ENCODE data around the gene CPLANE2. TPM values are rescaled to one million over a fixed set of nuclear protein-coding genes. Genes with fewer than 3 reads are reported as not detected.
"Not testable (repeated sequence)": the region's sequence is repeated elsewhere in the genome, so short reads cannot be mapped to it uniquely, and the experiment has no call there.

CPLANE2 gene
- polyA plus RNA-seq, 10 donors = 1.2 to 3.6 (median 2.3) TPM

DNA sequence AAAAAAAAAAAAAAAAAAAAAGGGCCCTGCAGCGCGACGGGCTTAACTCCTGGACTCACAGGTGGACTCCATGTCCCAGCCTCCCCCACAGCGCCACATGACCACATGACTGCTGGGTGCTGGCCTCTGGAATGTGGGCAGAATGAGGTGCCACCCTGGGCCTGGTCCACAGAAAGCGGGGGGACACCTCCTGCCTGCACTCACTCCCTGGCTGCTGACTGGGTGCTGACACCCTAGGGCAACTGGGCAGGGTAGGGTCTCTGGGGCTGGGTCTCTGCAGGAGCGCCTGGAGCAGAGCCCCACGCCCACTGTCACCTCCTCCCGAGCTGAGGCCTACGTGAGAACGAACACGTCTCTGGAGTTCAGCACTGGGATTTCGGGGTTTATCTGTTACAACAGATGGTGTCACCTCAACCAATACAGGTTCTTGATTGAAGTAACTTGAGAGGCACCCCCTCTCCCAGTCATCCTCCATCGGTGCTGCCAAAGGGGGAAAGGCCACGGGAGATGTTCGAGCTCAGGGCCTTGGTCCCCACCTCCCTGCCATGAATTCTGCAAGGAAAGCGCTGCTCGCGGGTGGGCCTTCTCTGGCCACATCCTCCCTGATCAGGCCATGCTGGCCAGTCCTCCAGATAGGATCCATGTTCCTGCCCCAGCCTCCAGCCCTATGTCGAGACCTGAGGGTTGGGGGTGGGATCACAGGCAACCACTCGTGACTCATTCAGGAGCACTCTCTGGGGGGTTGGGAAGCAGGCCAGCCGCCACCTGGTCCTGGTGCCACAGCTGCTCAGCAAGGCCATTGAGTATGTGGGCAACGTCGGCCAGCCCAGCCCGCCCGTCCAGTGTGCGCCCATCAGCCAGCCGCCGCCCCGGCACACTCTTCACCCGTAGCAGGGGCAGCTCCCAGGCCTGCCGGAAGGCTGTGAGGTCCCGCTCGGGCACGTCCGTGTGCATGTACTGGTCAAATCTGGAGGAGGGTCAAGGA lies 5.4 kb downstream of the CPLANE2 start:
- DNase-seq = no peak

DNA sequence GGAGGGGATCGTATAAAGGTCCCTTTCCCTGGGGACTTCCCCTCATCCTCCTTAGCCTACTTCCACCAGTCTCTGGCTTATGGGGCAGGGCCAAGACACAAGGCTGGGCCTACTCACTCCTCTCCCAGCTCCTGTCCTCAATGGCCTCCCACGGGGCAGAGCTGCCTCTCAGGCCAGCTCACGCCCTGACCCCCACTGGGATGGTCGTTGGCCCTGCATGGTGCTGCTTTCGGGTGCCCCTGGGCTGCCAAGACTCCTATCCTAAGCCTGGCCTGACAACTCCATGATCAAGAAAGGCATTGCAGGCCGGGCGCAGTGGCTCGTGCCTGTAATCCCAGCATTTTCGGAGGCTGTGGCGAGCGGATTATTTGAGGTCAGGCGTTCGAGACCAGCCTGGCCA lies 6.2 kb downstream of the CPLANE2 start:
- DNase-seq = no peak

DNA sequence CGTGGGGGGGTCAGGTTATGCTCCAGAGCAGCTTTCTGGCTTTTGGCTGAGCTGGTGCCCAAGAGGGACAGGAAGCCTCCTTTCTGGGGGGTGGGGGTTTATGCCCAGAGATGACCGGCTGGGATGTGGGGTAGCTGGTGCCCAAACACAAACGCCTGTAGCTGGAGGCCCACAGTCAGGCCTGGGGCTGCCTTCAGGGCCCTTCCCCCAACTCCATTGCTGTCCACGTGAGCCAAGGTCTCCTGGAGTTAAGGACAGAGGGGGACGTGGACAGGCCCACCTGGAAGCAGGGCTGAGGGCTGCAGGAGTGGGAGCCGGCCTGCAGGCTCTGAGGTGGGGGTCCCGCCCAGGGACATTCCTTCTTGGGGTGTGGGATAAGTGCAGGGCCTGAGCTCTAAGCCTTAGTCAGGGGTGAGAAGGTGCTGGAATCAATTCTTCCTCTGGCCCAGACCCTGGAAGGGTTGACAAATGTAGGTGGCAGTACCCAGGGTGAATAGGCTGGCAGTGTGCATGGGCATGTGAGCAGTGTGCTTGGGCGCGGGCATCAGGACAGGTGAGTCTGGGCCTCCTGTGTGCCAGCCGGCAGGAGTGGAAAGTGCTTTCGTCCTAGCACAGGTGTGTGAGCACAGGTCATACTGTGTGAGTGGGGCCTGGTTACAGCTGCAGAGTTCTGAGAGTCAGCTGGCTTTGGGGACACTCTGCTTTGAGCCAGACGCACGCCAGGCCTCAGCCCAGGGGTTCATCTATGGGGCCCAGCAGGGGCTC lies 6.8 kb downstream of the CPLANE2 start:
- DNase-seq = no peak

DNA sequence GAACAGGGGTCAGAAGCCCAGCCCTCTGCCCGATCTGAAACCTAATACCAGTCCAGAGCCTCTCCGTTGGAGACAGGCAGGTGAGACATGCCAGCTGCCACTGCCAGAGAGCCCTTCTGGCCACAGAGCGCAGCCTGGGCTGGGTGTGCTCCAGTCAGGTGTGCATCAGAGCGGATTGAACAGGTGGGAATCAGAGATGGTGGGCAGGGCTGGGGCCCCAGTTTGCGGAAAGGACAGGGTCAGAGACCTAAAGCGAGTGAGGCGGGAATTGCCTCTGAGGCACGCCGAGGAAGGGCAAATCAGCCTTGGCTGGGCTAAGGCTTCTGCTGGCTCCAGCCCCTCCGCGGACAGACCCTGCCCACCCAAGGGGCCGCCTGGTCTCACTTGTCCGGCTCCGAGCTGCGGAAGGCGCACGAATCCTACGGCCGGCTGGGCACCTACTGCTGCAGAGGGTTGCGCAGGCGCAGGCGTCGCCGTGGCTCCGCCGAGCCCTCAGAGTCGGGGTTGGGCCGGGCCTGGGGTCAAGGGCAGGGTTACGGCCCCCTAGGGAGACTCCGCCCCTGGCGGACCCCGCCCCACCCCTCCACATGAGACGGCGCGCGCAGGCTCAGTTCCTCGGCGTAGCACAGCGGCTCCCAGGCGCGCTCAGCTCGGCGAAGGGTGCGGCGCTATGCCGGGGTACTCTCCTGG lies 10.3 kb downstream of the CPLANE2 start:
- peak in 1 of 3 donors; percentile 47 for DNase-seq

DNA sequence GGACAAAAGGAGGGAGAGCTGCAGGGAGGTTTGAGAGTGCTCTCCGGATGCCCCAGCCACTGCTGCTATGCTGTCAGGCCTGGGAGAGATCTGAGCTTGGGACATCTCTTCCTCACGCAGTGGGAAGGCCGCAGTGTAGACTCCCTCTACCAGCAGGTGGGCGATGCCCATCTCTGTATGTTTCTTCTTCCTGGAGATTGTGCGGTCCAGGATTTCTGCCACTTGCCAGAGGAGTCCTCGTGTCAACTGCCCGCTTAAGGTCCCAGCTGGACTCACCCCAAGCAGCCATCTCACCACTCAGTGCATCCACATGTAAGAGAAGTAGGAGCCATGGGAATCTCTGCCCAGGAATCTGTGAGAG lies 10.9 kb downstream of the CPLANE2 start:
- peak in 1 of 3 donors; percentile 11 for DNase-seq

DNA sequence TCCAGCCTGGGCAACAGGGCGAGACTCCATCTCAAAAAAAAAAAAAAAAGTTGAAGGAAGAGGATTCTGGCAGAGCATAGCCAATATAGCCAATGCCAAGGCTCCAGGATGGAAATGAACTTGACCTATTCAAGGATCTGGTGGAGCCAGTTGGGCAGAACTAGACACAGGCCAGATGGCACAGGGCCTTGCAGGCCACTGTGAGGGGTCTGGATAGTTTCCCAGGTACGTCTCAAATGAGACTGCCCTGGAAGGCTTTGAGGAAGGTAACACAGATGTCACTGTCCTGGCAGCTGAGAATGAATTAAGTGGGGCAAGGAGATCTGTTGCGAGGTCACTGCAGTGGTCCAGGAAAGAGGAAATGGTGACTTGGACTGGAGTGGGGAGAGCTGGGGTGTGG lies 12.5 kb downstream of the CPLANE2 start:
- no peak for DNase-seq

DNA sequence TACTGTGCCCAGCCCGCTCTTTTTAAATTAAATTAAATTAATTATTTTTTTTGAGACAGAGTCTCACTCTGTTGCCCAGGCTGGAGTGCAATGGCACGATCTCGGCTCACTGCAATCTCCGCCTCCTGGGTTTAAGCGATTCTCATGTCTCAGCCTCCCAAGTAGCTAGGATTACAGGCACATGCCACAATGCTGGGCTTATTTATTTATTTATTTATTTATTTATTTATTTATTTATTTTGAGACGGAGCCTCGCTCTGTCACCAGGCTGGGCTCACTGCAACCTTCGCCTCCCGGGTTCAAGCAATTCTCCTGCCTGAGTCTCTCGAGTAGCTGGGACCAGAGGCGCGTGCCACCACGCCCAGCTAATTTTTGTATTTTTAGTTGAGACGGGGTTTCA lies 14.3 kb downstream of the CPLANE2 start:
- DNase-seq = not testable (repeated sequence)

DNA sequence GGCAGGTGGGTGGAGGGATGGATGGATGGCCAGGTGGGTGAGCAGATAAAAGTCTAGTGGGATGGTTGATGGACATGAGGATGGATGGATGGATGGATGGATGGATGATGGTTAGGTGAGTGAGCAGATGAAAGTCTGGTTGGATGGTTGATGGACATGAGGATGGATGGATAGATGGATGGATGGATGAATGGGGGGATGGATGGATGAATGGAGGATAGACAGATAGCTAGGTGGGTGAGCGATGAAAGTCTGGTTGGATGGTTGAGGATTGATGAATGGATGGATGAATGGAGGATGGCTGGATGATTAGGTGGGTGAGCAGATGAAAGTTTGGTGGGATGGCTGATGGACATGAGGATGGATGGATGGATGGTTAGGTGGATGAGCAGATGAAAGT lies 15.5 kb downstream of the CPLANE2 start:
- no peak for DNase-seq

DNA sequence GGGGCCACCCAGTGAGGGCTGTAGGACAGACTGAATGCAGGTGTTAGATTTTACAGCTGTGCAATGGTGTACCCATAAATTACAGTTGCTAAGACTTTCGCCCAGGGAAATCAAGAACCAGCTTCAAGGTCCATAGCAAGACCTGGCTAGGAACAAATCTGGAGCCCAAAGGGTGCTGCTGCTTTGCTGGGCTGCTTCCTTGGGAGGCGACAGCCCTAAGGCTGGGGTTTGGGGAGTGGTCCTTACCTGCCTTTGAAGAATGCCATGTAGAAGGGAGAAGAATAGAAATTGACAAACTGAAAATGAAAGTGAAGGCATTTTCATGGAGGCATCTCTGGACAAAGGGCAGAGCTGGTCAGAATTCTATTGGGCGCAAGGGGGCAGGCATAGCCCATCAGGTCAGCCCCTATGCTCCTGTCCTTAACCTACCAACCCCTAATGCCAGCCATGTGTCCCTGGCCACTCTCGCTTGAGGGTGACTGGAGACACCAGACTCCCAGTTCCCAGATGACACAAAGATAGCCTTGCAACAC lies 16.9 kb downstream of the CPLANE2 start:
- DNase-seq = no peak

DNA sequence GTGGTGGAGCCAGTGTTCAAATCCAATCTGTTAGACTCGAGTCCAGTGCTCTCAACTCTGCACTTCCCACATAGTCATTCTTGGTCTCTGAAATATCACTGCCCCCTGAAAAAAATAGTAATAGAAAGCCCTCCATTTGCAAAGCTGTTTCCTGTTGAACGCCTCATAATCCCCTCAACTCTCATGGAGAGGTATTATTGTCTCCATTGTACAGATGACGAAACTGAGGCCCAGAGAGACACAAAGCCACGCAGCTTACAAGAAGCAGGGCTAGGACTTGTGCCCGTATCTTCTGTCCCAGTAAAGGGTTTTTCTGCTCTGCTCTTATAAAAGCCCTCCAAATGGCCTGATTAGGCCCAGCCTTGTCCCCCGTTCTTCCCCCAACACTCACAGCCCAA lies 18.3 kb downstream of the CPLANE2 start:
- DNase-seq = no peak

DNA sequence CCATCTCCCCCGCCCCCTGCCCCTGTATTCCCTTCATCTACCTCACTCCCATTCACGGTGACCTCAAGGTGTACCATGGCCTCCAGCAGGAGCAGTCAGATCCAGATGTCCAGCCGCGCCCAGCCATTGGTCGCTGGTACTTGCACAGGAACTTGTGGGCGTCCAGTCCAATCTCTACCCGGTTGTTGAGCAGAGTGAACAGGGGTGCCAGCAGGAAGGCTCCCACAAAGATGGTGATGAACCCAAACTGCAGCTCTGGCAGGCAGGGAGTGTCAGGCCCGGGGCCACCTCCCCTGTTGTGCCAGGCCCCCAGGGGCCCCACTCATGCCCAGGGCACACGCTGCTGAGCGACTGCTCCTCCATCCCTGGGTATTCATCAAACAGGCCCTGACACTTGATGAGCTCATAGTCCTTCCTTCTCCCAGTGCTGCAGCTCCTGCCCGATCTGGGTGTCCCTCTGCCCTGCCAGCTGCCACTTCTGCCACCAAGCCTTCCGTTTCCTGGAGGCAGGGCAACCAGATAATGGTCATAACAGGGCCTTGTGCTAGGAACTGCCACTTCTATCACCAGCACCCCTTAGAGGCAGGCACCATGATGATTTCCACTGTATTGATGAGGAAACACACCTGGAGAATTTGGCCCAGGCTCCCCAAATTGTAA lies 18.8 kb downstream of the CPLANE2 start:
- no peak for DNase-seq

DNA sequence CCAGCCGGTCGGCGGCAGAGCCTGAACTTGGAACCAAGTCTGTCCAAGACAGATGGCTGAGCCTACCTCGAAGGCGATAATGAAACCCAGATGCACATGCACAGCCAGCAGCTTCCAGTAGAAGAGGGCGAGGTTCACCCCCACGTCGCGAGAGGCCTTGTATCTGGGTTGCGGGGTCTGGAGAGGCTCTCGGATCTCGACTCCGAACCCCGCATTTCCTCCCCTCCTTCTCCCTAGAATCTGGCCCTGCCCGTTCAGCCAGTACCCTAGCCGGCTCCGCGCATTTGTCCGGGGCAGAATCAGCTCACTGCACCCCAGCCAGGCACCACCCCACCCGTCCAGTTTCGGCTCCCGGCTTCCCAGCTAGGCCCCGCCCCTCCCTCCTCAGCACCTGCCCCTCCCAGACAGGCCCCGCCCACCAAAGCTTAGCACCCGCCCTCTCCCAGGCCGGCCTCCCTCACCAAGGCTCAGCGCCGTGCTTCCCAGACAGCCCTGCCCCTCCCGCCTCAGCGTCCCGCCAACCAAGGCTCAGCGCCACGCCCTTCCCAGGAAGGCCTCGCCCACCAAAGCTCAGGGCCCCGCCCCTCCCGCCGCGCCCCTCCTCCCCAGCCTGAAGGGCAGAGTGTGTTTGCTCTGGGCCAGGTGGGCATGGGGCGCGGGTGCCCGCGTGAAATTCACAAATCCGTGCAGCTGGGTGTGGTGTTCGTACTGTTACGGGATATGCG lies 19.8 kb downstream of the CPLANE2 start:
- peak; percentile 95 to 97 (median 95) for DNase-seq

DNA sequence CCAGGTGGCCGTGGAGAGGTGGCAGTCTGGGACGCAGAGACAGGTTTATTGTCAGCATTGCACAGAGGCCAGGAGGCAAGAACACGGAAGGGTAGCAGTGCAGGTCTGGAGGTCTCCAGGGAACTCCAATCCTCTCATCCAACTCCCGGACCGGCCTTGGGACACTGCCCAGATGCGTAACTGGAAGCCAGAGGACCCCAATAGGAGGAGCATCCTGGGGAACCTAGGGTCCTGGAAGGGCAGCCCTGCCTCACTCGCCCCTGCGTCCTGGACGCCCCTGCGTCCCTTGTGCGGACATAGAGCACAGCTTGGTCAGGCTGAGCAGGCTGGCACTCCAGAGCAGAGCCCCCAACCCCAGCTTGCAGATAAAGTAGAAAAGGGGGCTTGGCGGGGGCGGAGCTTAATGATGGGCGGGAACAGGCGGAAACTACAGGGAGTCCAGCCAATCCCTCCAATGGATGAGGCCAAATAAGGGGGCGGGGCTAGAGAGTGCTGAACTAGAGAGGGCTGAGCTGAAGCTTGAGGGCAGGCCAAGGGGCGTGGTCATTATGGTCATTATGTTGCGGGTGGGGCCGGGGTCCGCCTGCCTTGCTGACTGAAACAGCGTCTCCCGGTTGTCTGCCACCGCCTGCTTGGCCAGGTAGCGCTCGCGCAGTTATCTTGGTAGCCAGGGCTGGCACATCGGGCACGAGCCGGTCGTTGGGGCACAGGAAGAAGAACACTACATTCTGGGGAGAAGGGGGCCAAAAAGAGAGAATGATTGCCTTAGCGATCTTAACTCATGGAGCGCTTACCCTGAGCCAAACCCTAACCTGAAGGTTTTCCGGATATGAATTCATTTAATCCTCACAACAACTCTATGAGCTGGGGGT lies 20.9 kb downstream of the CPLANE2 start:
- DNase-seq = peak; percentile 71 to 91 (median 83)

DNA sequence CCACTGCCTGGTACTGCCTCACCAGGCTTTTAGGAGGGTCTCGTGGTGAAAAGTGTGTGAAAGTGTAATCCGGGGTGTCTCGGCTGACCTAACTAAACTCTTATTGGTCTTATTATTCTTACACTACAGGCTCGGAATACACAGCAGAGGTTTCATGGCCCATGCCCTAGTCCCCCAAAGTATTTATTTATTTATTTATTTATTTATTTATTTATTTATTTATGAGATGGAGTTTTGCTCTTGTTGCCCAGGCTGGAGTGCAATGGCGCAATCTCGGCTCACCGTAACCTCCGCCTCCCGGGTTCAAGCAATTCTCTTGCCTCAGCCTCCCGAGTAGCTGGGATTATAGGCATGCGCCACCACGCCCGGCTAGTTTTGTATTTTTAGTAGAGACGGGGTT lies 21.7 kb downstream of the CPLANE2 start:
- not testable (repeated sequence) for DNase-seq

DNA sequence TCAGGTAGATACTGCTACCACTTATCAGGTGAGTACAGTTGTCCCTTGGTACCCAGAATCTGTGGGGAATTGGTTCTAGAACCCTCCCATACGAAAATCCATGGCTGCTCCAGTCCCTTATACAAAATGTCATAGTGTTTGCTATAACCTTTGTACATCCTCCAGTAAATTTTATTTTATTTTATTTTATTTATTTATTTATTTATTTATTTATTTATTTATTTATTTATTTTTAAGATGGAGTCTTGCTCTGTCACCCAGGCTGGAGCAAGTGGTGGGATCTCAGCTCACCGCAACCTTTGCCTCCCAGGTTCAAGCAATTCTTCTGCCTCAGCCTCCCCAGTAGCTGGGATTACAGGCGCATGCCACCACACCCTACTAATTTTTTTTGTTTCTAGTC lies 23.4 kb downstream of the CPLANE2 start:
- DNase-seq = not testable (repeated sequence)

DNA sequence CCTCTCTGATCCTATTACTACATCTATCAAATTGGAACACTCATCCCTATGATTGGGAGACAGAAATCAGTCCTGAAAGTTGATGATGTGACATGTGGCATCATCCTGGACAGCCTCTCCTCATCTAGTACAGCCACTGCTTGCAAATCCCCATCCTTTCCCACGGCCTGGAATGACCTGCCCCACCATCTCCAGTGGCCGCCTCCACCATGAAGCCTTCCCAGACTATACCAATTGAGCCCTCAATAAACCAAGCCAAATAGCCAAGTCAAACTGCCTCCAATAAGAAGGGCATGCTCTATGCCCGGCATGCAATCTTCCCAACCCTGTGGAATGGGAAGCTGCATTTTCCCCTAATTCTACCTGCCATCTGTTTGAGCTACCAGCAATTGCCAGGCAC lies 24.0 kb downstream of the CPLANE2 start:
- DNase-seq = no peak

DNA sequence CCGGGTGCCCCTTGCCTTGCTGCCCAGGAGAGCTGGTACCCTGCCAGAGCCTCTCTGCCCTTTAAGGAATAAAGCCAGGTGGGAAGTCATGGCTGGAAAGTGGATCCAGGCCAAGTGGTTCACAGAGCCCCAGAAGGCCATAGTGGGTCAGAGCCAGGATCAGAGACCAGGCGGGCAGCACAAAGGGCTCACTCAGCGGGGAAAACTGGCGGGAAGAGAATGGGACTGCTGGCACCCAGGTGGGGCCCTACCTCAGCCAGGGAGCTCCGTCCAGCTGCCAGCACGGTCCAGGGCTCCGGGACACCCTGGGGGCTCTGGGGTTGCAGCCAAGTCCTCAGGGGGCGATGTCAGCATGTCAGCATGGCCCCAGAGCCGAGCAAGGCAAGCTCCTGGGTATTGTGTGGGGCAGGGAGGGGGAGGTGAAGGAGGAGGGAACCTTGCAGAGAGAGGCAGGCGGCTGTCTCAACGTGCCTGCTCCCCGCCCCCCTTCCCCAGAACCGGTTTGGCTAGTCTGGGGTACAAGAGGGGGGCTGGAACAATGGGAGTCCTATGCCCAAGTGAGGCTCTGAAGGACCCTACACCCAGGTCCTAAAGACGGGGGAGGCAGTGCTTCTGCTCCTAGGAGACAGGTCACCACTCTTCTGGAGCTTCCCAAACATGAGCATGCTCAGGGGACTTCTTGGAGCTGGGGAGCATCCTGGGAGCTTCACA lies 24.6 kb downstream of the CPLANE2 start, which contains the start of gene ARHGEF19:
TSS of gene ARHGEF19 (minus strand) at position 402 of the 711 bp plus-strand sequence. CDS start 3,598 bp downstream, outside the sequence.
- DNase-seq = no peak

DNA sequence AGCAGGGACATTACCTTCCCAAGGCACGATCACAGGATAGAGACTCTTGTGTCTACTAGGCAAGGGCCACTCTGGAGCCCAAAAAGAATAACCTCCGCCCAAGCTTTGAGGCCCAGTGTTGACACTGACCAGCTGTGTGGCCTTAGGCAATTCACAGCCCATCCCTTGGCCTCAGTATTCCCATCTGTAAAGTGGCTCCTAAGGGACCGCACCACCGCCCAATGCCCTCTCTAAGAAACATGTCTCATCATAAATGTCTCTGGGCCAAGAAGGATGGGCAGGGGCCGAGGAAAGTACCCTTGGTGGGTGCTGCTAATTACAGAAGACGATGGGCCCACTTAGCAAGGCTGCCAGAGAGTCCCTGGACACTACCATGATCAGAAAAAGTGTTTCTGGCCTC lies 25.2 kb downstream of the CPLANE2 start:
- no peak for DNase-seq

DNA sequence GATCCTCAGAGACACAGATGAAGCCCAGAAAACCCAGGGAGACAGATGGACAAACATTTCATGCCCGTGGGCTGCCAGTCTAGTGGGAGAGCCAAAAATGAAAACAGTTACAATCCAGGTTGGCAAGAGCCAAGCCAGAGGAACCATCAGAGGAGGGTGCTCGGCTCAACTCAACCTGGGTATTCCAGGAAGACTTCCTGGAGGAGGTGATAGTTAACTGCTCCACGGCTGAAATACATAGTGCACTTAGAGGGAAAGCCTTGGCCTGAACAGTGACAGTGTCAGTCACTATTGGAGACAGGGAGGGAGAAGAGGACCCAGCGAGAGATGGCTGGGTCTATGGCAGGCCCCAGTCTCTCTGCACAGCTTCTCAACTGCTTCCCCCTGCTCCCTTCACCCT lies 26.4 kb downstream of the CPLANE2 start:
- no peak for DNase-seq
